ENCODE measurements around the gene DMWD.
A peak's percentile ranks its signal among the peaks of the same experiment; 100 is the strongest.

DMWD gene

DNA sequence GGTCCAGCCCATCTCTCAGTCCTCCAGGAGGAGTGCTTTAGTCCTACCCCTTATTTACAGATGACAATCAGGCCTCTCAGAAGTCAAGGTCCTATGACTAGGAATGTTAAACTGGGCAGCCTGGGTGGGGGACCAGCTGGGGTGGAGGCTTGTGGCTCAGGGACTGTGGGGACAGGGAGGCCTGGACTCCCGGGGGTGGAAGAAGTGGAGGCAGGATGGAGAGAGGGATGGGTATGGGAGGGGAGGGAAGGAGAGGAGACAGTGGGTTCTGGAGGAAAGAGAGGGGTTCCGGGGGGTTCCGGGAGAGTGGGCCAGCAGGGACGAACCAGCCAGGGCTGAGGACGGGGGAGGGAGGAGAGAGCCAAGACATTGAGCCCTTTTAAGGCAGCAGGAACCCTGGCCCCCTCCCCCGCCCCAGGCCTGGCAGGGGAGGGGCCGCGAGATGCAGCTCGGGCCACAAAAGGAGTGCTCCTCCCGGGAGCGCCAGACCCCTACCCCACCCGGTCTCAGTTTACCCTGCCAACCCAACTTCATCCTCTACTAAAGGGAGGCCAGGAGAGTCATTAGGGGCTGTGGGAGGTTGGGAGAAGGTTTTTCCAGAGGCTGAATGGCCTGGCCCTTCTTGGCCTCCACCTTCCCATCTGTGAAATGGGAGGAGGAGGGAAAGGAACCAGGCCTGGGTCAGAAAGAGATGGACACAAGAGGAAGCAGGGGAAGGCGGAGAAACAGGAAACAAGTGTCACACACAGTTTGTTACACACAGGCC lies 12.0 kb downstream of the DMWD start:
- Histone ChIP-seq H3K4me3 (ENCODE audit: low read length) (no peak overlapping the region), H4K20me1 (ENCODE audit: control insufficient read depth, insufficient read depth, low read depth, low read length) (peaks cover 18% of the 10 kb centered on the region), H3K27me3 (ENCODE audit: control insufficient read depth, low read length) (no peaks in the 10 kb centered on the region), H3F3A (ENCODE audit: control insufficient read depth, insufficient read depth) (peaks cover 5% of the 10 kb centered on the region; the same call in 1 of the 2 replicates), H3K79me2 (ENCODE audit: control insufficient read depth, low read length) (no peaks in the 10 kb centered on the region), H3K36me3 (ENCODE audit: control insufficient read depth, low read length) (peaks cover 25% of the 10 kb centered on the region; the same call in 1 of the 2 replicates), H3K9me2 (replicated peaks; ENCODE audit: control insufficient read depth, low read length) (no peaks in the 10 kb centered on the region), H3K27ac (ENCODE audit: low read depth, low read length) (no peak overlapping the region), H3K9me3 (ENCODE audit: control insufficient read depth, insufficient read depth, low read length) (no peaks in the 10 kb centered on the region), H3K4me1 (ENCODE audit: control insufficient read depth, low read length) (peaks cover 19% of the 10 kb centered on the region), H3K4me2 (ENCODE audit: low read length) (no peak overlapping the region)
- TF ChIP-seq EZH2phosphoT487 (IDR thresholded peaks at IDR 0.05; ENCODE audit: borderline replicate concordance, low read length) (no peak), CTCF (IDR thresholded peaks at IDR 0.05; ENCODE audit: low read depth, low read length, poor library complexity, severe bottlenecking) (no peak)

GRCh38 chr19:45780146-45780447 lies 12.5 kb downstream of the DMWD start:
- H3K9me3 ChIP-seq (ENCODE audit: control insufficient read depth, insufficient read depth, low read length) = no peaks in the 10 kb centered on the region
- H3K79me2 ChIP-seq (ENCODE audit: control insufficient read depth, low read length) = no peaks in the 10 kb centered on the region
- H3K36me3 ChIP-seq (ENCODE audit: control insufficient read depth, low read length) = peaks cover 21% of the 10 kb centered on the region; the same call in 1 of the 2 replicates
- no peaks in the 10 kb centered on the region for H3K9me2 ChIP-seq (replicated peaks; ENCODE audit: control insufficient read depth, low read length)
- no peak overlapping the region for H3K27ac ChIP-seq (ENCODE audit: low read depth, low read length)
- peaks cover 19% of the 10 kb centered on the region for H3K4me1 ChIP-seq (ENCODE audit: control insufficient read depth, low read length)
- no peak overlapping the region for H3K4me3 ChIP-seq (ENCODE audit: low read length)
- H3F3A ChIP-seq (ENCODE audit: control insufficient read depth, insufficient read depth) = peaks cover 5% of the 10 kb centered on the region; the same call in 1 of the 2 replicates
- H3K4me2 ChIP-seq (ENCODE audit: low read length) = peak overlapping the region; percentile 89
- no peaks in the 10 kb centered on the region for H3K27me3 ChIP-seq (ENCODE audit: control insufficient read depth, low read length)
- peaks cover 18% of the 10 kb centered on the region for H4K20me1 ChIP-seq (ENCODE audit: control insufficient read depth, insufficient read depth, low read depth, low read length)
- TF ChIP-seq EZH2phosphoT487 (IDR thresholded peaks at IDR 0.05; ENCODE audit: borderline replicate concordance, low read length) (no peak), CTCF (IDR thresholded peaks at IDR 0.05; ENCODE audit: low read depth, low read length, poor library complexity, severe bottlenecking) (no peak)

GRCh38 chr19:45779231-45780145 lies 13.2 kb downstream of the DMWD start:
- peak overlapping the region; percentile 73 for H3K4me3 ChIP-seq (ENCODE audit: low read length)

More at GRCh38 chr19:45779231-45780145, 13.2 kb downstream of the DMWD start:
- H3K79me2 ChIP-seq (ENCODE audit: control insufficient read depth, low read length) = no peaks in the 10 kb centered on the region
- peaks cover 5% of the 10 kb centered on the region; the same call in 1 of the 2 replicates for H3F3A ChIP-seq (ENCODE audit: control insufficient read depth, insufficient read depth)
- no peaks in the 10 kb centered on the region for H3K9me3 ChIP-seq (ENCODE audit: control insufficient read depth, insufficient read depth, low read length)
- H3K4me1 ChIP-seq (ENCODE audit: control insufficient read depth, low read length) = peaks cover 19% of the 10 kb centered on the region
- H3K9me2 ChIP-seq (replicated peaks; ENCODE audit: control insufficient read depth, low read length) = no peaks in the 10 kb centered on the region
- no peaks in the 10 kb centered on the region for H3K27me3 ChIP-seq (ENCODE audit: control insufficient read depth, low read length)
- TF ChIP-seq CTCF (IDR thresholded peaks at IDR 0.05; ENCODE audit: low read depth, low read length, poor library complexity, severe bottlenecking) (peak; percentile 95), EZH2phosphoT487 (IDR thresholded peaks at IDR 0.05; ENCODE audit: borderline replicate concordance, low read length) (no peak)
- H4K20me1 ChIP-seq (ENCODE audit: control insufficient read depth, insufficient read depth, low read depth, low read length) = peaks cover 18% of the 10 kb centered on the region
- peaks cover 21% of the 10 kb centered on the region; the same call in 1 of the 2 replicates for H3K36me3 ChIP-seq (ENCODE audit: control insufficient read depth, low read length)
- H3K27ac ChIP-seq (ENCODE audit: low read depth, low read length) = no peak overlapping the region
- peak overlapping the region; percentile 89 for H3K4me2 ChIP-seq (ENCODE audit: low read length)
